ENCODE results near the gene SRRM4.

SRRM4 gene

DNA sequence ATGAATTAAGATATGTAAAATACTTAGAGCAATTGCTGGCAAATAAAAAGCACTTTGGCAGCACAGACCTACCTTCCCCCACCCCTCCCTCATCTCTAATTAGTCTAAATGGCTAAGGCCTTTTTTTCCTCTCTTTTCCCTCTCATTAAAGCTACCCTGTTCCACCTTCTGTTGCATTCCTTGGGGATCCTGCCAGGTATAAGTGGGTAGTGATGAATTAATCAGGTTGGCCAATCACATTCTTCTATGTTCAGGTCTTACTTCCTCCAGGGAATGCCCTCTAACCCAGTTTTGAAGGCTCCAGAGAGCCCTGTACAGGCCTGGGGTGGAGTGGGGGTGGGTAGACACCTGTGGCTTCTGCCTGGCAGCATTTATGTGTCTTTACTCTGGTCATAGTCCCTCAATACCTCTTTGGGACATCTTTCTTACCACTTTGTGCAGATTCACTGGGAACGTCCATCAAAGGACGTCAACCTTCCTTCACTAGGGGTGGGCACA lies 225.8 kb downstream of the SRRM4 start:
- Histone ChIP-seq H3K27me3 (ENCODE audit: control insufficient read depth in 2 of 2, insufficient read depth in 2 of 2, low read length in 2 of 2) (no peaks in the 10 kb centered on the region), H3K36me3 (ENCODE audit: control insufficient read depth in 2 of 2, insufficient read depth in 2 of 2, low read length in 2 of 2) (no peaks in the 10 kb centered on the region), H3K9ac (ENCODE audit: low read depth in 1 of 2, low read length in 2 of 2) (no peak overlapping the region), H3K4me3 (ENCODE audit: low read length in 2 of 2) (no peak overlapping the region), H3K9me3 (ENCODE audit: control insufficient read depth in 2 of 2, low read length in 2 of 2) (no peaks in the 10 kb centered on the region), H3K27ac (ENCODE audit: low read depth in 2 of 2, low read length in 2 of 2) (no peak overlapping the region), H3K4me1 (ENCODE audit: control insufficient read depth in 2 of 2, insufficient read depth in 2 of 2, low read length in 2 of 2) (peaks cover 0 to 2% of the 10 kb centered on the region in 2 donors)

DNA sequence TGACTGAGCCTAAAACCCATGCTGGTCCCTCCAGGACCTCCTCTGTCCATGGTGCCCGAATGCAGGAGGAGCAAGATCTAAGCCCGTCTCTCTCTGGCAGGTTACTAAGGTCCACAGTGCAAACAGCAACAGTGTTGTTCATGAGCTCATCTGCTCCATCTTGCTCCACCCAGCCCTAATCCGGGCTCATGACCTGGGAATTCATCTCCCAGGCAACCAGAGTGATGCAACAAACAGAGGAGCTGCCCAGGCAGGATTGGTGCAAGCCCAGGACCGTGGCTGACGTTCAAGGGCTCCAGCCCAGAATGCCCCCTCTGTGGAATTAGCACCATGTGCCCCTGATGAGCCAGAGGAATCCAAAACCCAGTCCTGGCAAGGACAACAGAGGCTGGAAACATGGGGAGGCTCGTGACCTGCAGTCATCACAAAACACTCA lies 227.3 kb downstream of the SRRM4 start:
- H3K9me3 ChIP-seq (ENCODE audit: control insufficient read depth in 2 of 2, low read length in 2 of 2): no peaks in the 10 kb centered on the region
- no peaks in the 10 kb centered on the region for H3K27me3 ChIP-seq (ENCODE audit: control insufficient read depth in 2 of 2, insufficient read depth in 2 of 2, low read length in 2 of 2)
- H3K4me3 ChIP-seq (ENCODE audit: low read length in 2 of 2): no peak overlapping the region
- no peaks in the 10 kb centered on the region for H3K36me3 ChIP-seq (ENCODE audit: control insufficient read depth in 2 of 2, insufficient read depth in 2 of 2, low read length in 2 of 2)
- no peak overlapping the region for H3K27ac ChIP-seq (ENCODE audit: low read depth in 2 of 2, low read length in 2 of 2)
- no peak overlapping the region for H3K9ac ChIP-seq (ENCODE audit: low read depth in 1 of 2, low read length in 2 of 2)
- H3K4me1 ChIP-seq (ENCODE audit: control insufficient read depth in 2 of 2, insufficient read depth in 2 of 2, low read length in 2 of 2): peaks cover 0 to 2% of the 10 kb centered on the region in 2 donors

DNA sequence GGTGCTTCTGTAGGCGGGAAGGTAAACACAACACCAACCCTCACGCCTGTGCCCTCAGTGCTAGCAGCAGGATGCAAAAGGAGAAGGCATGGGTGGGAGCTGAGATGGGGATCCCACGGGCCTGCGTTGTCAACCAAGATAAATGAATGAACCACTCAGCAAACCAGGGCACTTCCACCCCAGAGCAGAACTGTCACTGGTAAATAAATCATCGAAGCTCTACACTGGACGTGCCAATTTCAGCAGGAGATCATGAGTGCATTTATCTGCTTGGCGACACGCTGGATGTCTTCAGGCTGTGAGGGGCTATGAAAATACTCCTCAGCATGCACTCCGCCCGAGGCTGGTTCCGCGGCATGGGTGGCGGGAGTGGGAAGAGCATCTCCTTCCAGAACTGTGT lies 230.5 kb downstream of the SRRM4 start:
- Histone ChIP-seq H3K27ac (ENCODE audit: low read depth in 2 of 2, low read length in 2 of 2) (no peak overlapping the region), H3K9ac (ENCODE audit: low read depth in 1 of 2, low read length in 2 of 2) (no peak overlapping the region), H3K4me1 (ENCODE audit: control insufficient read depth in 2 of 2, insufficient read depth in 2 of 2, low read length in 2 of 2) (peaks cover 0 to 2% of the 10 kb centered on the region in 2 donors)

More for the DNA sequence above, 230.5 kb downstream of the SRRM4 start:
- Histone ChIP-seq H3K36me3 (ENCODE audit: control insufficient read depth in 2 of 2, insufficient read depth in 2 of 2, low read length in 2 of 2) (no peaks in the 10 kb centered on the region), H3K27me3 (ENCODE audit: control insufficient read depth in 2 of 2, insufficient read depth in 2 of 2, low read length in 2 of 2) (no peaks in the 10 kb centered on the region), H3K9me3 (ENCODE audit: control insufficient read depth in 2 of 2, low read length in 2 of 2) (no peaks in the 10 kb centered on the region), H3K4me3 (ENCODE audit: low read length in 2 of 2) (no peak overlapping the region)
